Measurements from ENCODE around the gene ZC3H12A.

GRCh38 chr1:37519613-37520012 is 45.2 kb downstream of the ZC3H12A start:
- no peak for TF ChIP-seq POLR2A (IDR thresholded peaks at IDR 0.05)
- no peak for TF ChIP-seq CTCF (IDR thresholded peaks at IDR 0.05)
- TF ChIP-seq POLR2AphosphoS5 (IDR thresholded peaks at IDR 0.05) = no peak

Measured in transverse colon (tissue), 4 donors.